ENCODE results near the gene PPP1R13L.
A peak's percentile ranks its signal among the peaks of the same experiment; 100 is the strongest.
"Not testable (repeated sequence)": the region's sequence is repeated elsewhere in the genome, so short reads cannot be mapped to it uniquely, and the experiment has no call there.

Gene PPP1R13L

DNA sequence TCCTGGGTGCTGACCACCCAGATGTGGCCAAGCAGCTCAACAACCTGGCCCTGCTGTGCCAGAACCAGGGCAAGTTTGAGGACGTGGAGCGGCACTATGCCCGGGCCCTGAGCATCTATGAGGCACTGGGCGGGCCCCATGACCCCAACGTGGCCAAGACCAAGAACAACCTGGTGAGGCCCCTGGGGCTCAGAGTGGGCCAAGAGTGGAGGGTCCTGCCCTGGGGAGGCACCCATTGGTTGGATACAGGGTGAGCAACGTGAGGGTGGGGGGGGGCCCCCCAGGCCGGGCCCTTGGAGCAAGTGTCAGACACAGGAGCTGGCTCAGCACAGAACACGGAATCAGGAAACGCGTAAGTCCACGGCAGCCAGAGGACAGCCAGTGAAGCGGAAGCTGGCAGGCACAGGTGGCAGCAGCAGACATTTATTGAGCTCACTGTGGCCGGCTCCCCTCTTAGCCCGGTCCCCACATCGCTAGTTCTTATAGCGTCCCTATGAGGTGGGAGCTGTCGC is 55.4 kb downstream of the PPP1R13L start:
- Mint-ChIP-seq H3K4me3 (no peak overlapping the region), H3K4me1 (no peaks in the 10 kb centered on the region), H3K27me3 (peaks cover 5% of the 10 kb centered on the region), H3K9me3 (no peaks in the 10 kb centered on the region), H3K27ac (no peak overlapping the region), H3K36me3 (no peaks in the 10 kb centered on the region)

DNA sequence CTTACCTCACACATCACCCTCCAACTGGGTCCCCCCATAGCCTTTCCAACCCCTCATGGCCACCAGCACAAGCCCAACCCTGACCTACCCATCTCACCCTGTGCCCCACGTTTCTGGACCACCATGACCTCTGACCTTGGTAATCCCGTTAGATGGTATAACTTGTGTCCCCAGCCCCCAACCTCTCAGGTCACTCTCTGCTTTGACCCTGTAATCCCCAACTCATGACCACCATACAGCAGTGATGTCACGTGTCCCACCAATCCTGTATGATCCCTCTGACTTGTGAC is 55.8 kb downstream of the PPP1R13L start:
- no peak overlapping the region for H3K27ac Mint-ChIP-seq
- H3K36me3 Mint-ChIP-seq, result no peaks in the 10 kb centered on the region
- no peaks in the 10 kb centered on the region for H3K9me3 Mint-ChIP-seq
- H3K4me1 Mint-ChIP-seq, result no peaks in the 10 kb centered on the region
- peaks cover 7% of the 10 kb centered on the region for H3K27me3 Mint-ChIP-seq
- no peak overlapping the region for H3K4me3 Mint-ChIP-seq

DNA sequence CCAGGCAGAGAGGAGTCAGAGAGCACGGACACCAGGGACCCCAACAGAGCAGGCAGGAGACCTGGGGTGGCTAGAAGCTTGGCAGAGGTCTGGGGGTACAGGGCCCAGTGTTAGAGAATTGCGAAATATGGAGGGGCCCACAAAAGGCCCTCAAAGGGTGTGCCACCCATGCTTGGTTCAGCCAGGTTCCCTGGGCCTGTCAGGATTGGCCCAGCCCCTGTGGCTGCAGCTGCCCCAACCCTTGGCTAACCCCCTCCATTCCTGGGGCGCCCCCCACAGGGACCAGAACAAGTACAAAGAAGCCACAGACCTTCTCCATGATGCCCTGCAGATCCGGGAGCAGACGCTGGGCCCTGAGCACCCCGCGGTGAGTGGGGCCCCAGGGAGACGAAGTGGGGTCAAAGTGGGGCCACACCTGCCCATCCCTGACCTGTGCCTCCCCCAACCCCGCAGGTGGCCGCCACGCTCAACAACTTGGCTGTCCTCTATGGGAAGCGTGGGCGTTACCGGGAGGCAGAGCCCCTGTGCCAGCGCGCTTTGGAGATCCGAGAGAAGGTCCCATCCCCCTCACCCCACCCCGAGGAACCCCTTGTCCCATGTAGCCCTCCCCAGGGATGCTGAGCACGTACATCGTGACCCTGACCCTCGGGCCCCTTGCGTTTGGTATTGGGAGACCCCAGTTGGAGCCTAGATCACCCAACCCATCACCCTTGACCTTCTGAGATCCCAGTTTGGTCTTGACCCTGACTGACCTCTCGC is 56.3 kb downstream of the PPP1R13L start:
- H3K27me3 Mint-ChIP-seq, result peaks cover 9% of the 10 kb centered on the region
- no peaks in the 10 kb centered on the region for H3K36me3 Mint-ChIP-seq
- H3K4me1 Mint-ChIP-seq, result no peaks in the 10 kb centered on the region
- H3K9me3 Mint-ChIP-seq, result no peaks in the 10 kb centered on the region
- no peak overlapping the region for H3K27ac Mint-ChIP-seq
- H3K4me3 Mint-ChIP-seq, result no peak overlapping the region

DNA sequence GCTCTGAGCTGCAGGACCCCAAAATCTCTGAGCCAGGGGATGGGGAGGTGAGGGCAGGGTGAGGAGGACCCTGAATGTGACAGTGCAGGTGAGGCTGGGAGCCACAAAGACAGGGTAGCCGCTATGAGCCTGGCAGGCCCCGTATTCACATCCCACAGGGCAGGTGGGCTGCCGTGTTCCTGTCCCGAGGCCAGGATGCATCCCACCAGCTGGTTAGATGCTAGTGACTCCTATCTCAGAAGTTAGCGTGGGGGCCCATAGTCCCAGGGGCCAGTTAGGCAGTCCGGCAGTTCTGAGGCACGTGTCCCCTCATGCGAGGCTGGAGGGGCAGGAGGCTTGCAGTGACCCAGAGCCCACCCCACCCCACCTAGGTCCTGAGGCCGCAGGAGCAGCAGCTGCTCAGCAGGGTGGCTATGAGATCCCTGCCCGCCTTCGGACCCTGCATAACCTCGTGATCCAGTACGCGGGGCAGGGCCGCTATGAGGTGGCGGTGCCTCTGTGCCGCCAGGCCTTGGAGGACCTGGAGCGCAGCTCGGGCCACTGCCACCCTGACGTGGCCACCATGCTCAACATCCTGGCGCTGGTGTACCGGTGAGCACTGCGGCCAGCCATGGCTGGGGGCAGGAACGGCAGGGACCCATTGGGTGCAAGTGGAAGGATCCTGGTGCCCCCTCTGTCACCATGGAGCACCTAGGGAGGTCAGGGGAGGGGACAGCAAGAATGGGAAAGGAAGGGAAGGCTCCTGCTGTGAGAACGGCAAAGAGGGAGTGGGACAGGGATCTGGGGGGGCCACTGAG is 57.1 kb downstream of the PPP1R13L start:
- H3K36me3 Mint-ChIP-seq, result no peaks in the 10 kb centered on the region
- no peak overlapping the region for H3K4me3 Mint-ChIP-seq
- no peak overlapping the region for H3K27ac Mint-ChIP-seq
- no peaks in the 10 kb centered on the region for H3K4me1 Mint-ChIP-seq
- H3K27me3 Mint-ChIP-seq, result peaks cover 10% of the 10 kb centered on the region
- no peaks in the 10 kb centered on the region for H3K9me3 Mint-ChIP-seq

GRCh38 chr19:45346449-45346848 is 58.4 kb downstream of the PPP1R13L start:
- no peak overlapping the region for H3K4me3 Mint-ChIP-seq
- H3K36me3 Mint-ChIP-seq, result no peaks in the 10 kb centered on the region
- H3K27me3 Mint-ChIP-seq, result peaks cover 10% of the 10 kb centered on the region
- H3K9me3 Mint-ChIP-seq, result no peaks in the 10 kb centered on the region
- H3K4me1 Mint-ChIP-seq, result no peaks in the 10 kb centered on the region
- no peak overlapping the region for H3K27ac Mint-ChIP-seq

- Mint-ChIP-seq H3K27me3 (peaks cover 10% of the 10 kb centered on the region), H3K27ac (no peak overlapping the region), H3K4me3 (no peak overlapping the region), H3K9me3 (no peaks in the 10 kb centered on the region), H3K4me1 (no peaks in the 10 kb centered on the region), H3K36me3 (no peaks in the 10 kb centered on the region)
Observed at GRCh38 chr19:45345506-45345860, 59.4 kb downstream of the PPP1R13L start.

DNA sequence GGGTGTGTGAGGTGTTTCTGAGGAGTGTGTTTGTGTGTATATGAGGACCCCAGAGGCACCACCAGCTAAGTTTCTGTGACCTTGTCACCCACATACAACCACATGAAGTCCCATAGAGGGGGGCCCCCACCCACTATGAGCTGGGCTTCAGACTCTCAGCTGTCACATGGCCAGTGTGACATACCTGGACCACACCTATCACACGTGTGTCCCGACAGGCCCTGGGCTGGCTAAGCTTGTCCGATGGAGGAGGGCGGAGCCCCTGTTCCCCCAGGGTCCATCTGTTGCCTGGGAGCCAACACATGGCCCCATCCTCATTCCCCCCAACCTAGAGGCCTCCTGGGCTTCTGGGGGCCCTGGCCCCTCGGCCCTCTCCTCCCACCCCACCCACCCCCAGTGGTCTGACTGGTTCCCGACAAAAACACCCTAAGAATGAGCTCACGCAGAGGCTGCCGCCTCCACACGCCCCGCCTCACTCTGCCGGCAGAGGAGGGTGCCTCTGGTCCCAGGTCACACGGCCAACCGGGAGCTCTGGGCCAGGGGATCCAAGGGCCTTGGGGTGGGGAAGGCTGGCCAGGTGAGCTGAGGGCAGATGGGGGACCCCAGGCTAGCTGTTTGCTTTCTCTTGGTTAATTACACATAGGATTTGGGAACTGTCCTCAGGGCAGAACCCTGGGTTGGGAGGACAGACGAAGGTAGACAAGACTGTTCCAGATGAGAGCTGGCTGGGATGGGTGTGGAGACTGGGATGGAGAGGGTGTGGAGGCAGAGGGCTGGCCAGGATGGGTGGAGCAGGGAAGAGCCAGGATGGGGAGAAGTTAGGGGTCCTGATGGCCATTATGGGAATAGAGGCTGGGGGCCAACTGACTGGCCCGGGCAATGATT is 60.0 kb downstream of the PPP1R13L start:
- Mint-ChIP-seq H3K4me3 (no peak overlapping the region), H3K27me3 (peaks cover 15% of the 10 kb centered on the region), H3K4me1 (peaks cover 5% of the 10 kb centered on the region), H3K36me3 (no peaks in the 10 kb centered on the region), H3K9me3 (no peaks in the 10 kb centered on the region), H3K27ac (peak overlapping the region; percentile 5)

DNA sequence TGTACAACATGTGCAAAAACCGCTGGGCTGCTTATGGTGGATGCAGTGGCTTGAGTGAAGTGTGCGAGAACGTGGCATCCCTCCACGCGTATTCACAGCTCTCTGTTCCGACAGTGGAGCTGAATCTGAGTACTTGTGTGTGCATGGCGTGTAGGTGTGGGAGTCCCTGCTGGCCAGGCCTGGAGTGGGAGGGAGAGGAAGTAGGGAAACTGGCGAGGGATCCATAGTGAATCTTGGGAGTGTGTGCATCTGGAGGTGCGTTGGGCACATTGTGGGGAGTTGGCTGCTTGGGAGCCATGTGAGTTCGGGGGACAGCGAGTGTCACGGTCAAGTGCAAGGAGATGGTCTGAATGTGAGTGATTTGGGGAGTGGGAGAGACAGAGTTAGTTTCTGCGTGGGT is 62.0 kb downstream of the PPP1R13L start:
- Mint-ChIP-seq H3K4me3 (no peak overlapping the region), H3K27me3 (peaks cover 22% of the 10 kb centered on the region), H3K4me1 (peaks cover 8% of the 10 kb centered on the region), H3K27ac (no peak overlapping the region), H3K9me3 (no peaks in the 10 kb centered on the region), H3K36me3 (no peaks in the 10 kb centered on the region)

DNA sequence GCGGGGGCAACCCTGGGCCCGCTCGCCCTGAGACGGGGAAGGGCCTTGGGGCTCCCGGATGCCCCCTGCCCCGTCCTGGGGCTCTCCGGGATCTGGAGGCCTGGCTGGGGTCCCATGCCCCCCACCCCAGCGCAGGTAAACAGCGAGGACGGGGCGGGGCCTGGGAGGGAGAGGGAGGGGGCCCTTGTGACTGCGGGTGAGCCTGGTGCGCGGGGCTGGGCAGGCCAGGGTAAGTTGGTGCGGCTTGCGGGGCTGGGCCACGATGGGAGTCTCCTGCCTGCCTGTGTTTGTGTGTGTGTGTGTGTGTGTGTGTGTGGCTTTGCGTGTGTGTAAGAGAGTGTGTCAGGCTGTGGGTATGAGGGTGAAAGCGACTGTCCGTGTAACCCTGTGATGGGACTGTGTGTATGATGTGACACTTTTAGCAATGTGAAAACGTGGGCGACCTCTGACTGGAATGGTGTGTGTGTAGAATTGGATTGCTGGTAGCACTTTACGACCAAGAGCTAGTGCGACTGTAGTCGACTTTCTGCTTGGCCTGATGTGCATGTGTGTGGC is 63.9 kb downstream of the PPP1R13L start:
- H3K9me3 Mint-ChIP-seq, result no peaks in the 10 kb centered on the region

DNA sequence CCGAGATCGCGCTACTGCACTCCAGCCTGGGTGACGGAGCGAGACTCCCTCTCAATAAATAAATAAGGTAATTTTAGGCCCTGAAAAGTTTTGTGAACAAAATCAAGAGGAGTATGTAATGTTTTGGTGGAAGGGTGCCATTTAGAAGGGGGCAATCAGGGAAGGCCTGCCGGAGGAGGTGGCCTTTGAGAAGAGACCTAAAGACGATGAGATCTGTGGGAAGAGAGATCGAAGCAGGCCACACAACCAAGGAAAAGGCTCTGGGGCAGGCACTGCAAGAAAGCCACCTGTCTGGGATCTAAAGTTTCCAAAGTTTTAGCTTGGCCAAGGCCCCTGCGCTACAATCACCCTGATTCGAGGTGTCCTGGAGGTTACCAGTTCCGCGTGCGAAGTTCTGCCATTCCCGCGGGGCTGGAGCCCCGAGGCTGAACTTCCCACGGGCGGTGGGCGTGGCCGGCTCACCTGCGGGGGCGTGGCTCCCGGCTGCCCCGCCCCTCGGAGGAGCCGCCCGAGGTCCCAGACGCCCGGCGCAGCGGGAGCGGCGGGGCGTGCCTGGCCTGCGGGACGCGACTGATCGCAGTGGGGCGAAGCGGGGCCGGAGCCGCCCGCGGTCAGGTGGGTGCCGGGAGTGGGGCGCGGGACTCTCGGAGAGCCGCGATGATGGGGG is 64.5 kb downstream of the PPP1R13L start, which contains the start of gene KLC3:
Gene KLC3, plus strand, starts transcription at position 519 of the 667 bp plus-strand sequence. CDS start 4,792 bp downstream, outside the sequence.
- Mint-ChIP-seq H3K27me3 (peaks cover 23% of the 10 kb centered on the region), H3K27ac (no peak within 1 kb of the TSS), H3K4me3 (peak within 1 kb of the TSS; percentile 64), H3K36me3 (no peaks in the 10 kb centered on the region), H3K9me3 (no peaks in the 10 kb centered on the region), H3K4me1 (peaks cover 8% of the 10 kb centered on the region)

More for the DNA sequence above, 63.9 kb downstream of the PPP1R13L start:
- Mint-ChIP-seq H3K27ac (no peak overlapping the region), H3K4me3 (no peak overlapping the region), H3K4me1 (peaks cover 8% of the 10 kb centered on the region), H3K27me3 (peaks cover 24% of the 10 kb centered on the region), H3K36me3 (no peaks in the 10 kb centered on the region)

GRCh38 chr19:45339629-45340028 is 65.2 kb downstream of the PPP1R13L start:
- Mint-ChIP-seq H3K9me3 (no peaks in the 10 kb centered on the region), H3K4me3 (no peak overlapping the region), H3K36me3 (no peaks in the 10 kb centered on the region), H3K27ac (no peak overlapping the region), H3K27me3 (peaks cover 21% of the 10 kb centered on the region), H3K4me1 (peaks cover 8% of the 10 kb centered on the region)

- Mint-ChIP-seq H3K4me3 (no peak overlapping the region), H3K4me1 (peaks cover 8% of the 10 kb centered on the region), H3K9me3 (no peaks in the 10 kb centered on the region), H3K27ac (no peak overlapping the region), H3K27me3 (peaks cover 16% of the 10 kb centered on the region), H3K36me3 (no peaks in the 10 kb centered on the region)
Observed at GRCh38 chr19:45336696-45337251, 68.1 kb downstream of the PPP1R13L start.

- peaks cover 11% of the 10 kb centered on the region for H3K27me3 Mint-ChIP-seq
- not testable (repeated sequence) for H3K36me3 Mint-ChIP-seq, H3K4me3 Mint-ChIP-seq, H3K4me1 Mint-ChIP-seq, H3K27ac Mint-ChIP-seq, H3K9me3 Mint-ChIP-seq
Observed at GRCh38 chr19:45334881-45335280, 70.0 kb downstream of the PPP1R13L start.

GRCh38 chr19:45333609-45334303 is 71.1 kb downstream of the PPP1R13L start:
- Mint-ChIP-seq H3K27me3 (peaks cover 8% of the 10 kb centered on the region), H3K9me3 (no peaks in the 10 kb centered on the region)

More at GRCh38 chr19:45333609-45334303, 71.1 kb downstream of the PPP1R13L start:
- H3K36me3 Mint-ChIP-seq, result no peaks in the 10 kb centered on the region
- no peak overlapping the region for H3K4me3 Mint-ChIP-seq
- H3K27ac Mint-ChIP-seq, result no peak overlapping the region
- peaks cover 3% of the 10 kb centered on the region for H3K4me1 Mint-ChIP-seq

Data from activated naive CD4-positive, alpha-beta T cell treated with anti-CD3 and anti-CD28 coated beads, Interleukin-2, amount 50 U/mL, for 24 hours (primary cell).